ENCODE measurements around the gene FBXO33.

FBXO33 gene, protein sequence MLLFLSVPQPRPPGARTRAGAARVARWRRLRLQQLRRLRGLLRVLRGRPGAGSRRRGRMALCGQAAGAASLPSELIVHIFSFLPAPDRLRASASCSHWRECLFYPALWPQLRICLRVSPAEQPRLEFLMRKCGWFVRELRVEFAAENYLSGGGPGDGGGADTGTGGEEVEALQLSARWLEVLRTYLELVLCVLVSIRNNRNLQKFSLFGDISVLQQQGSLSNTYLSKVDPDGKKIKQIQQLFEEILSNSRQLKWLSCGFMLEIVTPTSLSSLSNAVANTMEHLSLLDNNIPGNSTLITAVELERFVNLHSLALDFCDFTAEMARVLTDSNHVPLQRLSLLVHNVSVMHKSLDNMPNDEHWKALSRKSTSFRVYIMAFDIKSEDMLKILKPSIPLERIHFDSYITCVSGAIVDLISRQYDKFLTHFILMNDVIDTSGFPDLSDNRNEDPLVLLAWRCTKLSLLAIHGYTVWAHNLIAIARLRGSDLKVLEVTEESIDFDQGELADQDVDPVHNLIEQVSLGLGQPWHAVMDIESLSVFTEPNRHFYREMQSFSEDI

DNA sequence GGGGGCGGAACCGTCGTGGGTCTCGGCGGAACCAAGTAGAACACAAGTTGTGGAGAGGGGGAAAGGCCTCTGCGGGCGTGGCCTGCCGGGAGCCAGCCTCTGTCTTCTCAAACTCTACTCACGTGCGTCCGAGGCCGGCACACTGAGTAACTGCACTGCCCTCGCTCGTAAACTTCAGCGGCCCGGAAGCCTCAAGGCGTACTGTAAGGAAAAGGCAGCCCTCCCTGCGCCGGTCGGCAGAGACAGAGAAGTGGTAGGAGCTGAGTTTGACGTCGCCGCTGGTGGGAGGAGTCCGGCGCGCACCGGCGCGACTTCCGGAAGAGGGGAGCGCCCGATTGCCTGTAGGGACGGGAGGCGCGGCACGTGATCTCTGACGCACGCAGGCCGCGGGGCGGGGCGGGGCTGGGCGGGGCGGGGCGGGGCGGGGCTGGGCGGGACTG is at the start of gene FBXO33:
Gene FBXO33, minus strand, starts transcription at position 255 of the 440 bp plus-strand sequence. CDS start 271 bp downstream, outside the sequence.
- peak; percentile 95 for DNase-seq

DNA sequence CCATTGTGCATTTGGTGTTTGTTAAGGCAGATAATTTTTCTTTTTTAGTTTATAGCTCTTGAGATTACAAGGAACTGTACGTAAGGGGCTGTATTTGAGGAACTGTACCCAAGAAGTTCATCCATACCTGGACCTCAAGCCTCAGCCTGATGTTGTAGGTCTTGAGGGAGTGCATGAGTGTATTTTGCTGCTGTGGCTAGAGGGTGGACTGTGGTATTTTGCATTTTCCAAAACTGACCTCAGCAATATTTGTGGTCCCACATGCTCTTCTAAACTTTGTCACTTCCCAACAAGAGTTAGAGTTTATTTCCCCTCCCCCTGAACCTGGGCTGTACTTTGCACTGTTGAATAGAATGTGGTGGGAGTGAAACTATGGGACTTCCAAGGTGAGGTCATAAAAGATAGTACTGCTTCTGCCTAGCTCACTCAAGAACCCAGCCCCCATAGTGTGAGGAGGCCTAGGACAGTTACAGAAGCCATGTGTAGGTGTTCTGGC is 42.2 kb upstream of the FBXO33 start:
- no peak for DNase-seq

DNA sequence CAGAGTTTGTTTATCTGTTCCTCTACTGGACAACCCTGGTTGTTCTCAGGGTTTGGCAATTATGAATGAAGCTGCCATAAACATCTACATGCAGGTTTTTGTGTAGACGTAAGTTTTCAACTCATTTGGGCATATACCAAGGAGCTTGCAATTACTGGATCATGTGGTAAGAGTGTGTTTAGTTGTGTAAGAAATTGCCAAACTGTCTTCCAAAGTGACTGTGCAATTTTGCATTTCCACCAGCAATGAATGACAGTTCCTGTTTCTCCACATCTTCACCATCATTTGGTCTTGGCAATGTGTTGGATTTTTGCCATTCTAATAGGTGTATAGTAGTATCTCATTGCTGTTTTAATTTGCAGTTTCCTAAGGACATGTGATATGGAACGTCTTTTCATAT is 39.8 kb upstream of the FBXO33 start:
- DNase-seq = no peak

DNA sequence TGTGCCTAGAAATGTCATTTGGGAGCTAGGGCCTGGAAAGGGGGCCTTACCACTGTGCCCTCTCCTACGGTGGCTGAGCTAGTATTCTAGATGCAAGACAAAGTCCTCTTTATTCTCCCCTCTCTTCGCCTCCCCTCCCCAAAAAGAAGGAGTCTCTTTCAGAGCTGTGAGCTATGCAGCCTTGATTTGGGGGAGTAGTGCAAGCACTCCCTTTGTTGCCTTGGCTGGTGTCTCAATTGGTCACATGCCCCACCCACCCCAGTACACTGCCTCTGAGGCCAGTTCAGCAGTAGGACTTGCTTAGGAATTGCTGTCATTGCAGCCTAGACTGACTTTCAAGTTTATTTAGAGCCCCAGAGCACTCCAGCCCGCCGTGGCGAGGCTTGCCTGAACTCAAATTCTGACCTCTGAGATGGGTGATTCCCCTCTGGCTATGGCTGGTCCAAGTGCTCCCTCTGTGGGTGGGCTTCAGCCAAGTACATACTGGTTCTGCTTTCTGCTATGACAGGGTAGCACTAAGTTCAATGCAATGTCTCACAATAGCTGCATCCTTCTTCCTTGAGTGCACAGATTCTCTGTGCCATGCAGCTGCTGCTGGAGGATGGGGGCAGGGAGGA is 37.0 kb upstream of the FBXO33 start:
- DNase-seq = peak; percentile 5

DNA sequence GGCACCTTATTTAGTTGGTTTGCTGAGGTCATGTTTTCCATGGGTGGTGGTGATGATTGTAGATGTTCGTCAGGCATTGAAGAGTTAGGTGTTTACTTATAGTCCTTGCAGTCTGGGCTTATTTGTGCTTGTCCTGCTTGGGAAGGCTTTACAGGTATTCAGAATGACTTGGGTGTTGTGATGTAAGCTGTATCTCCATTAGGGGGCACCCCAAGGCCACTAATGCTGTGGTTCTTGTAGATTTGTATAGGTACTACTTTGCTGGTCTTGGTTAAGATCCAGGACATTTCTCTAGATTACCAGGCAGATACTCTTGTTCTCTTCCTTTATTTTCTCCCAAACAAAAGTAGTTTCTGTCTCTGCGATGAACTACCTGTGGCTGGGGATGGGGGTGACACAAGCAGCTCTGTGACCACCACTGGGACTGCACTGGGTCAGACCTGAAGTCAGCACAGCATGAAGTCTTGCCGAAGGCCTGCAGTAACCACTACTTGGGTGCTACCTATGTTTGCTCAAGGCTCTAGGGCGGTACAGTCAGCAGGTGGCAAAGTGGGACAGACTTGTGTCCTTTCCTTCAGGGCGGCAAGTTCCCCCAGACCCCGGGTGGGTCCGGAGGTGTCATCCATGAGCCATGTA is 35.8 kb upstream of the FBXO33 start:
- DNase-seq = peak; percentile 36

DNA sequence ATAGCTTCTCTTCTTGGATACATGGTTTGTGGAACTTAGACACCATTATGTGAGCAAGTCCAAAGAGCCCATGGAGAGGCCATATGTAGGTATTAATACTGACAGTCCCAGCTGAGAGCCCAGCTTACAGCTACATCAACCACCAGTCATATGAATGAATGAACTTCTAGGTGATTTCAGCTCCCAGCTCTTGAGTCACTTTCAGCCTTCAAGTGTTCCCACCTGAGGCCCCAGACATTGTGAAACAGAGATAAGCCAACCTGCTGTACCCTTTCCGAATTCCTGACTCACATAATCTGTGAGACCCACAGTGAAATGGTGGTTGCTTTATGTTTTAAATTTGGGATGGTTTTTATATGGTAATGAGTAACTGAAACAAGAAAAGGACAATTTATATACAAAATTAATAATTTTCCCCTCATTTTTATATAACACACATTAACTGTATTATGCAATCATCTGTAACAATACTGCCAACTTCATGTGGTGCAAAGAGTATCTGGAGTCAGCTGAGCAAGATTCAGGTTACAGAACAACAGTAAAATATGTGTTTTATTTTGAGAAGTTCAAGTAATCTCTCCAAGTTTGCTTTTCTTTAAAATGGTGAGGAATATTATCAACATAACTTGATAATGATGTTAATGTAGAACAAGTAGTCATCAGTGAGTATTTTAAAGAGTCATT is 27.7 kb upstream of the FBXO33 start:
- no peak for DNase-seq

DNA sequence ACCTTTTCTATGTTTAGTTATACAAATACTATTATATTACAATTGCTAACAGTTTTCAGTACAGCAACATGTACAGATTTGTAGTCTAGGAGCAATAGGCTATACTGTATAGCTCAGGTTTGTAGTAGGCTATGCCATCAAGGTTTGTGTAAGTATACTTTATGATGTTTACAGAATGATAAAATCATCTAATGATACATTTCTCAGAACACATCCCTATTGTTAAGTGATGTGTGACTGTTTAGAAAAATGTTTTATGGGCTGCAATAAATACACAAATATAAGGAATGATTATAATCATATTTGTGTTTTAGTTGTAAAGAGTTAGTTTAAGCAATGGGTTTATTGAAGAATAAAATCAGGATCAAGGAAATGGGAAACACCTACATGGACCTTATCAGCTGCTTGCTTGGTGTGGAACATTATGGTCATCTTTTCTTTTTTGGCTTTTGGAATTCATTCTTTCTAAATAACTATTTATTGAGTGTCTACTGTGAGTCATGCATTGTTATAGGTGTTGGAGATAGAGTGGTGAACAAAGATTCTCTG is 24.5 kb upstream of the FBXO33 start:
- no peak for DNase-seq

DNA sequence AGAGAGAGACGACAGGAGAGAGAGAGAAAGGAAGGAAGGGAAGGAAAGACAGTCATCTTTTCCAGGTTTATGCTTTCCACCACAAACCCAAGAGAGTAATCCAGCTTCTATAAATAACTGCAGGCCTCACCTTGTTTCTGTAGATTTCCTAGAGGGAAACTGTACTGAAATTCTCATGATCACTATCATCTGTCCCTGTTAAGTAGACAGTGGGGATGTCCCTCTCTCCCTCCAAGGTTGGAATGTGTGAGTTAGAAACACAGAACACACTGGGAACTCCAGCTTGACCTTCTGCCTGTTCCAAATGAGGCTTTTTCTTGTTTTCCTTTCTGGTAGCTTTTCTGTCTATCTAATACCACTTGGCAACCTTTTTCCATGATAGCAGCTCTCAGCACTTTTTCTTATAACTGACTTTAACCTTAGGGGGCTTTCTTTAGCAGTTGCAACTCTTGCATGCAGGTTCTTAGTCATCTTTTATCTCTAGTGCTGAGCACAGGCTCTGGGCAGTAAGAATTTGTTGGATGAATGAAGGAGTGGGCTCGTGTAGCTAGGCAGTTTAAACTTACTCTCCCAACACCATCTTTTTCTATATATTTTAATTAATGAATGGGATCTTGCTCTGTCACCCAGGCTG is 22.8 kb upstream of the FBXO33 start:
- no peak for DNase-seq

DNA sequence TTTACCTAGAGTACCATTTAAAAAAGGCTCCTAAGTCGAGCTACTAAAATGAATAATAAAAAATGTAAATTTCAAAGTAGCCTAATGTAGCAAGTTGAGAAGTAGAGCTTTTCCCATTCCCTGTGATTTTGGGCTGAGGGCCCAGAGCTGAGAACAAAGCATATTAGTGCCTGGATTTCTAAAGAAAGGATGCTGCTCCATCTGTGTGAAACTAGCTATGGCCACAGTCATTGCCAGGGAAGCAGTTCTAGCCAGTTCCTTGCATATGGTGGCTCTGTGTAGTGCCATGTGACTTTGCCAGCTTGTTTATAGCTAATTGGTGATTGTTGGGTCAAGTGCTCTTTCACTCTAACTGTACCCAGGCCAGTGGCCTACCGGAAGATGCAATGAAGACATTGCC is 20.4 kb upstream of the FBXO33 start:
- DNase-seq = no peak

DNA sequence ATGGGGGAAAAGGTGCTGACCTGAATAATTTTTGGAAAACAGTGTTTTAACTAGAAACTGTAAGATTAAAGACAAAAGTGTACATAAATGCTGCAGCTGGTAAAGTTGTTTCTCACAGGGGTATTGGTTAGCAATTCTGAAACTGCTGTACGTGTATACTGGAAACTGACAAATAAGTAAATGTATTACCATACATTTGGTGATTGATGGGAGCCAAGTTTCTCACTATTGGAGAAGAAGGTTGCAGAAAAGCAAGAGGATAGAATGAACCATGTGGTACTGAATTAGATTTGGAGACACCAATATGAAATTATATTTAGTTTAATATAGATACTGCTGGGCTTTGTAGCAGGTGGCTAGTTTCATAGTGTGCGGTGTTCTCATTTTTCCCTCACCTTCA is 19.6 kb upstream of the FBXO33 start:
- DNase-seq = no peak

DNA sequence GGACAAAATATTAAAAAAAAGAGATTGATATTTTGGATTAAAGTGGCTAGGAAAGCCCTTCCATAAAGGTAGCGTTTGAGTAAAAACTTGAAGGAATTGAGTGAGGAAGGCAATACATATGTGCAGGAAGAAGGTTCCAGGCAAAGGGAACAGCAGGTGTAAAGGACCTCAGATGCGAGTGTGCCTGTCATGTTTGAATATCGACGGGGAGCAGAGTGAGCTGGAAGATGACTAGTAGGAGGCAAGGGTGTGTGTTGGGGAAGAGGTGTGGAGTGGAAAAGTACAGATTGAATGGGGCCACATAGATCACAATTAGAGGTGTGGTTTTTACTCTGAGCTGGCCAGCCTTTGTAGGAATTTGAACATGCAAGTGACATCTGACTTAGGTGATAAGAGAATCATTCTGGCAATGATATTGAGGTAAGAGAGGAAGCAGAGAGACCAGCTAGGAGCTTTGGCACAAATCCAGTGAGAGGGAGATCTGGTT is 15.0 kb upstream of the FBXO33 start:
- DNase-seq = no peak

DNA sequence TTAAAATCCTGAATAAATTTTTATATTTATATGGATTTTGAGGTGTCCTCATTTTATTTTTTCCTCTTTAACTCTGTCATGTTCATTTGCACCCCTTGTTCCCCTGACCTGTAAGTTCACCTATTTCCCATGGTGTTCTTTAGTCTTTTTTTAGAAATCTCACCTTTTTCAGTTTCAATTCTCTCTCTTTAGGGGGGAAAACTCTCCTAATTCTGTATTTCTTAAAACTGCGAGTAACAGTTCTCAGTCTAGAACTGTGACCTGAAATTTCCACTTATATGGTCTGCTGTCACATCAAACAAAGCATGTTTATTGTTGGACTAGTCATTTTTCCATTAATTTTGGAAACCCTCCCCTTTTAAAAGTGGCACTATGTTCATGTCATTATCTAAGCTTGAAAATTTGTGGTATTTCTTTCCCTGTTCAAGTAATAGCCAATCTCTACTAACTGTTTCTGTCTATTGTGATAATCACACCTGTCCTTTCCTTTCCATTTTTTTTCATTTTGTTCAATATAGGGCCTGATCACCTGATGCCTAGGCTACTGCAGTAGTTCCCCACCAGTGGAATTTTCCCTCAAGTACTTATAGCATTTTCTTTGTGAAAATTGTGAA is 14.0 kb upstream of the FBXO33 start:
- no peak for DNase-seq

DNA sequence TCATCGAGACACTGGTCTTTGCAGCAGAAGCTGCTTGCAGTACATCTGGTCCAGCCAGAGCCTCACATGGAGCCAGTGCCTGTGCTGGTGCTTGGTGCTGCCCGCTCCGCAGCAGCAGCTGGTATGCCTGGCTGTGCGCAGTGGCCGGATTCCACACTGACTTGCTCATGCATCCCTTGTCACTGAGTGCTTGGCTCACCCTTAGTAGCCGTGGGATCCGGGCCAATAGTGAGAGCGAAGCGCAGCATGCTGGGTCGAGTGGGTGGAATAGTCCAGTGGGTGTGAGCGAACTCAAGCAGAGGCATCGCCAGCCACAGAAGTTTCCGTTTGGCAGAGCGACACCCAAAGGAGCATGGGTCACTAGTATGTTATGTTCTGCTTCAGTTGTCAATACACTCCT is 10.1 kb upstream of the FBXO33 start:
- DNase-seq = no peak

DNA sequence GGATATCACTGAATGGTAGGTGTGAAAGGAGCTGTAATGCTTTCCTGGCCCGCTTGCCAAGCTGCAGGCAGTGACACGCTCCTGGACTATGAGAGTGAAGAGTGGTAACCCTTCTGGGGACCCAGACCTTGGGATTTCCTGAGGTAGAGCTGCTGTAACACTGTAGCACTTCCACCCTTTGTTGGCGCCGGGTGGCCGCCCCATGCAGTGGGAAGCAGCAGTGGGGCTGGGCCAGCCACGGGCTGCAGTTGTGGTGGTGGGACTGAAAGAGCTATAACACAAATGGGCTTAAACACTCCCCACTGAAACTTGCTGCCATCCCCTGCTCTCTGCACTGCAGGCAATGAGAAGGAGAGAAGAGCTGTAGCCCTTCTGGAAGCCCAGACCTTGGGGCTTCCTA is 9.6 kb upstream of the FBXO33 start:
- no peak for DNase-seq

DNA sequence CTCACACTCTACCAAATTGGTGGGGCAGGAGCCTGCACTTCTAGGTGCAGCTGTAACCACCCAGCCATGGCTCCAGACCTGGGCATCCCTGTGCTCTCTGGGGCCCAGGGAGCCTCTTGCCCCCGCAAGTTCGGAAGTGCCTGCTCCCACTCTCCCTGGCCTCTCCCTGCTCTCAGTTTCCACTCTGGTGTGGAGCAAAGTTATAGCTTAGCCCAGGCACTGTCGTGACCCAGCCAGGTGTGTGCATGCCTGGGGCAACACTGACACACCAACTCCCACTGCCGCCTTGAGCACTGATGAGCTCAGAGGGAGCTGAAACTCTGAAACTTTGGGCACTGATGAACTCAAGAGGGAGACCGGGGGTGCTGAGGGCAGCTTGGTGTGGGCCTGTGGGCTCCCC is 8.7 kb upstream of the FBXO33 start:
- DNase-seq = no peak

DNA sequence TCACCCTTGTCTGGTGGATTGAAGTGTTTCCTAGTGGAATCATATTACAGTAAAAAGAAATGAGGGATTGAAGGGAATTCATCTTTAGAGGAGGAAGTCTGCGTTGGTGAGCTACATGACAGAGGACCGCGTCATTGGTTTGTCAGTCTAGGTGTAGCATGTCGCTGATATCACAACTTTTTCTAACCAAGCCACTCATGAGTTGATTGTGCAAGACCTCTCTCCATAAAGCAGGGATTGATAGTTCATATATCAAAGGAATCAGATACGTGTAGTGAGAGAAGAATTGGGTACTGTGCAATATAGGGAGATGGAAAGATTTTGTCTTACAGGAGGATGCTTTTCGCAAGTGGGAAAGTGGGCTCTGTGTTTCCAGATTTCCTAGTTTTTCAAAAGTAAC is 3.0 kb upstream of the FBXO33 start:
- no peak for DNase-seq

DNA sequence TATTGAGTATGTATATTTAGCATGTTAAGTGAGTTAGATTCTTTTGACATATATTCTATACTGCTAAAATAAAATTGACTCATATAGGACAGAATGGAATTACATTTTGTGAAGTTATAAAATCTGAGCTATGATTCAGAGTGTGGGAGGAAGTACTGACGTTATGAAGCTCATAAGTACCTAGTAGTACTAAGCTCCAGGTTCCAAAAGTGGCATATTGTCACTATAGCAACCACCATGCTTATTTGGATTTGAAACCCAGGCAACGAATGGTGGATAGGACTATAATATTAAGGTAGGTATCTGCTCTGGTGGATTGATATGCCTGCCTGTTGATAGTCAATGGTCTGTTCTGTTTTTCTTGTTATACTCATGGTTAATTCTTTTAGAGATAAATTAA is 2.2 kb upstream of the FBXO33 start:
- DNase-seq = no peak

DNA sequence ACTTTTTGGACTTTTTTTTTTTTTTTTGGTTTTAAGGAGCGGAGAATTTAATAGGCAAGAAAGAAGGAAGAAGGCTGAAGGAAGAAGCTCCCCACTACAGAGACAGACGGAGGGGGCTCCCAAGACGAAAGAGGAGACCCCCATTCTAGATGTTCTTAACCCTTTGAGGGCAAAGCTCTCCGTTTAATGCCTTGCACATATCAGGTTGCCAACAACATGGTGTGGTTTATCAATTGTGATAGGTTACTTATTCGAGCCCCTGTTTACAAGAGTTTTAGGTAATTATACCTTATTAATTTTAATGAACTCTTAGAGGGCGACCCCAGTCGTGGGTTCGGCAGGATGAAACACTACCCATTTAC is 1.2 kb upstream of the FBXO33 start:
- no peak for DNase-seq

DNA sequence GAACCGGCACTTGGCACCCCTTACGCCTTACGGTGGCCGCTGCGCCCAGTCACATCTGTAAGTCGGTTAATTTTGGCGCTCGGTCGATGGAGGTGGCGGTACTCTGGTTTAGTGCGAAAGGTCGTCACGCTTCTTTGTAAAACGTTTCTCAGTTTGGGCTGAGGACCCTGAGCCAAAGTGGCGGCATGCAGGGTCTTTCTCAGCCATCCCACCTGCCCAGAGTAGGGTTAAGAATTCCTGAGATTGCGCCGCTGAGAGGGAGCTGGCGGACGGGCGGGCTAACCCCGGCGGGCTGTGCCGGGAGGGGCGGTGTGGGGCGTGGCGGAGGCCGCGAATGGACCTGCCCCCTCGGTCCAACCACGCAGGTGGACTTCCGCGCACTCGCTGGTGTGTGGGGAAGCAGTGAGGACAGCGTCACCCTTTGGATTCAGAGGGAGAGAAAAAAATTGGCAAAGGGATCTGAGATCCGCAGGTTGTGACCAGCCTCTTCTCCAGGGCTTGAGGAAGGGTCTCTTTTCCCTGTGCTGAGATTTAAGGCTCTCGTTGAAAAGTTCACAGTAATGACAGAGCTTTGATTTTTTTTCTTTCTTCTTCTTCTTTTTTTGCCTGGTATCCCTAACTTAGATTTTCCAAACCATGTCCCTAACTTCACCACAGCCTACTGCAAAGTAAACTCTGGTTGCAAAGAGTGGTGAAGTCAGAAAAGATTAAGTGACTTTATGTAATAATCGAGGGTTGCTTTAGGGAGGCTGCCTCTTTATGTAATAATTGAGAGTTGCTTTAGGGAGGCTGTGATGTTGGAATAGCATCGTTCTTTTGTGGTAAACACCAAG is 602 bp upstream of the FBXO33 start:
- DNase-seq = peak; percentile 82

DNA sequence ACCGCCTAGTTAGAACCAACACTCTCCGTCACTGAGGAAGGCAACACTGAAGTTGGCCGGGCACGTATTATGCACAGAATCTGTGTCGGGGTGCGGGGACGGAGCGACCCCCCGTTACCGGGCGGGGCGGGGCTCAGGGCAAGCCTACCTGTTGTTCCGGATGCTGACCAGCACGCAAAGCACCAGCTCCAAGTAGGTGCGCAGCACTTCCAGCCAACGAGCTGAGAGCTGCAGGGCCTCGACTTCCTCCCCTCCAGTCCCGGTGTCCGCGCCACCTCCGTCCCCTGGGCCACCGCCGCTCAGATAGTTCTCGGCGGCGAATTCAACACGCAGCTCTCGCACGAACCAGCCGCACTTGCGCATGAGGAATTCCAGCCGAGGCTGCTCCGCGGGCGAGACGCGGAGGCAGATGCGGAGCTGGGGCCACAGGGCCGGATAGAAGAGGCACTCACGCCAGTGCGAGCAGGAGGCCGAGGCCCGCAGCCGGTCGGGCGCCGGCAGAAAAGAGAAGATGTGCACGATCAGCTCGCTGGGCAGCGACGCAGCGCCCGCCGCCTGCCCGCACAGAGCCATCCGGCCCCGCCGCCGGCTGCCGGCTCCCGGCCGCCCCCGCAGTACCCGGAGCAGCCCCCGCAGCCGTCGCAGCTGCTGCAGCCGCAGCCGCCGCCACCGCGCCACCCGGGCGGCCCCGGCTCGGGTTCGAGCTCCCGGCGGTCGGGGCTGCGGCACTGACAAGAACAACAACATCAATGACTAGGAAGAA is 636 bp downstream of the FBXO33 start:
- DNase-seq = peak; percentile 47

Data from EL (cell line).